Mesenchymal stem cell (in vitro differentiated cells and primary cell): ENCODE results near the gene WDR41.

ENCODE experiments used
- DNase-seq: peaks from one replicate; pipeline ENCODE4 v3.0.0-alpha.2; 2013
- H2AFZ ChIP-seq: one replicate; pipeline ENCODE4 v1.6.1; 2013; ENCODE audit warnings: low read depth, mild to moderate bottlenecking, control low read depth, inconsistent platforms, low read length, moderate library complexity
- H2AK5ac ChIP-seq: 2 replicates; pipeline ENCODE4 v1.6.1; 2013; ENCODE audit warnings: low read length, moderate library complexity, mild to moderate bottlenecking, inconsistent platforms; ENCODE audit not compliant: severe bottlenecking
- H2BK120ac ChIP-seq: one replicate; pipeline ENCODE4 v1.6.1; 2013; ENCODE audit warnings: low read depth, mild to moderate bottlenecking, inconsistent platforms, low read length, moderate library complexity
- H2BK12ac ChIP-seq, 2 experiments: one replicate each; pipeline ENCODE4 v1.6.1; 2013; ENCODE audit warnings: inconsistent platforms in 2 of 2, low read length in 2 of 2, mild to moderate bottlenecking in 2 of 2, moderate library complexity in 2 of 2, control low read depth in 1 of 2
- H2BK15ac ChIP-seq: one replicate; pipeline ENCODE4 v1.6.1; 2013; ENCODE audit warnings: mild to moderate bottlenecking, low read depth, inconsistent platforms; ENCODE audit not compliant: poor library complexity, severe bottlenecking
- H2BK5ac ChIP-seq: 2 replicates; pipeline ENCODE4 v1.6.1; 2013; ENCODE audit warnings: low read depth, mild to moderate bottlenecking, low read length, control low read depth, inconsistent platforms; ENCODE audit not compliant: poor library complexity, severe bottlenecking
- H3K14ac ChIP-seq, 2 experiments: one replicate each; pipeline ENCODE4 v1.6.1; 2013; ENCODE audit warnings: inconsistent platforms in 2 of 2, low read length in 2 of 2, control low read depth in 1 of 2, mild to moderate bottlenecking in 1 of 2, moderate library complexity in 1 of 2
- H3K18ac ChIP-seq, 2 experiments: one replicate each; pipeline ENCODE4 v1.6.1; 2013; ENCODE audit warnings: inconsistent platforms in 2 of 2, low read length in 2 of 2, control low read depth in 1 of 2, low read depth in 1 of 2, mild to moderate bottlenecking in 1 of 2
- H3K23ac ChIP-seq, 2 experiments: one replicate each; pipeline ENCODE4 v1.6.1; 2013; ENCODE audit warnings: inconsistent platforms in 2 of 2, low read length in 2 of 2, mild to moderate bottlenecking in 2 of 2, moderate library complexity in 2 of 2, control low read depth in 1 of 2
- H3K27ac ChIP-seq: 2 replicates; pipeline ENCODE4 v1.5.1; 2013; ENCODE audit warnings: mild to moderate bottlenecking, moderate library complexity, low read length, control low read depth, inconsistent platforms; ENCODE audit not compliant: poor library complexity, severe bottlenecking
- H3K27me3 ChIP-seq, 2 experiments: 2 replicates each; pipeline versions ENCODE4 v1.6.1 to v1.7.0; 2013; ENCODE audit warnings: low read length in 2 of 2, mild to moderate bottlenecking in 2 of 2, moderate library complexity in 2 of 2, control low read depth in 1 of 2, inconsistent platforms in 1 of 2; ENCODE audit not compliant: control insufficient read depth in 1 of 2, insufficient read depth in 1 of 2
- H3K36me3 ChIP-seq, 2 experiments: 2 replicates each; pipeline versions ENCODE4 v1.6.1 to v1.7.0; 2013; ENCODE audit warnings: low read length in 2 of 2, control low read depth in 1 of 2, inconsistent platforms in 1 of 2, low read depth in 1 of 2, mild to moderate bottlenecking in 1 of 2; ENCODE audit not compliant: insufficient read depth in 2 of 2, control insufficient read depth in 1 of 2
- H3K4ac ChIP-seq, 2 experiments: one replicate each; pipeline ENCODE4 v1.6.1; 2013; ENCODE audit warnings: inconsistent platforms in 2 of 2, low read length in 2 of 2, mild to moderate bottlenecking in 2 of 2, moderate library complexity in 2 of 2, control low read depth in 1 of 2, low read depth in 1 of 2
- H3K4me1 ChIP-seq: 2 replicates; pipeline ENCODE4 v1.6.1; 2013; ENCODE audit warnings: low read depth, low read length, control low read depth; ENCODE audit not compliant: control insufficient read depth, insufficient read depth
- H3K4me2 ChIP-seq: 2 replicates; pipeline ENCODE4 v1.6.1; 2013; ENCODE audit warnings: low read length, mild to moderate bottlenecking, inconsistent platforms; ENCODE audit not compliant: poor library complexity, severe bottlenecking
- H3K4me3 ChIP-seq, 2 experiments: 2 replicates each; pipeline versions ENCODE4 v1.5.1 to v1.7.0; 2013; ENCODE audit warnings: low read length in 2 of 2, mild to moderate bottlenecking in 2 of 2, control low read depth in 1 of 2, low read depth in 1 of 2; ENCODE audit not compliant: insufficient read depth in 1 of 2
- H3K79me1 ChIP-seq: replicated peaks from 2 replicates; pipeline ENCODE4 v1.6.1; 2013; ENCODE audit warnings: mild to moderate bottlenecking, control low read depth, low read length, inconsistent platforms; ENCODE audit not compliant: poor library complexity, severe bottlenecking
- H3K9ac ChIP-seq: 2 replicates; pipeline ENCODE4 v1.7.0; 2013; ENCODE audit warnings: mild to moderate bottlenecking, low read length, moderate library complexity
- H3K9me3 ChIP-seq: 2 replicates; pipeline ENCODE4 v1.7.0; 2013; ENCODE audit warnings: mild to moderate bottlenecking, low read length; ENCODE audit not compliant: control insufficient read depth
- H4K8ac ChIP-seq: one replicate; pipeline ENCODE4 v1.6.1; 2013; ENCODE audit warnings: inconsistent platforms, mild to moderate bottlenecking, low read length, moderate library complexity
- H4K91ac ChIP-seq: one replicate; pipeline ENCODE4 v1.6.1; 2013; ENCODE audit warnings: mild to moderate bottlenecking, low read length, inconsistent platforms
- WGBS: methylation state at CpG from one replicate; pipeline ENCODE4 v1.1.7; 2013; ENCODE audit warnings: mixed read lengths; 5-methylcytosine and 5-hydroxymethylcytosine counted together

The WDR41 gene

DNA sequence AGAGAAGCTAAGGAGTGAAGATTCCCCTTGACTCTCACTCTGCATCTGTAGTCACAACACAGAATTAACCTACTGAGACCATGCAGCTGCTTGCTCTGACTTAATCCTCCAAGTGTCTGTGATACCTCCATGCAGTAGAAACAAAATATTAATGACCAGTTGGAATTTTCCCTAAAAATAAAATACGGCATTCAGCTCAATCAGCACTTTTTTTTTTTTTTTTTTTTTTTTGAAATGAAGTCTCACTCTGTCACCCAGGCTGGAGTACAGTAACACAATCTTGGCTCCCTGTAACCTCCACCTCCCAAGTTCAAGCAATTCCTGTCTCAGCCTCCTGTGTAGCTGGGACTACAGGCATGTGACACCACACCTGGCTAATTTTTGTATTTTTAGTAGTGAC lies 48.4 kb downstream of the WDR41 start:
- DNase-seq, result no peak
- Histone ChIP-seq H3K36me3 (peaks cover 8 to 60% of the 10 kb centered on the region in 2 experiments), H3K4me1 (peaks cover 3% of the 10 kb centered on the region), H4K91ac (no peak overlapping the region), H3K4me2 (no peak overlapping the region), H2BK15ac (no peak overlapping the region), H4K8ac (no peak overlapping the region), H3K23ac (no peak overlapping the region), H3K27me3 (no peaks in the 10 kb centered on the region), H3K79me1 (peaks cover 19% of the 10 kb centered on the region), H3K18ac (no peak overlapping the region), H3K9me3 (no peaks in the 10 kb centered on the region), H3K14ac (no peak overlapping the region), H2BK120ac (no peak overlapping the region), H3K9ac (no peak overlapping the region), H3K4me3 (no peak overlapping the region), H3K27ac (no peak overlapping the region), H2AFZ (no peak overlapping the region), H2BK5ac (no peak overlapping the region), H2BK12ac (no peak overlapping the region), H2AK5ac (no peak overlapping the region), H3K4ac (no peak overlapping the region)
- 100% methylated on average over 1 of the region's 1 CpG for WGBS

DNA sequence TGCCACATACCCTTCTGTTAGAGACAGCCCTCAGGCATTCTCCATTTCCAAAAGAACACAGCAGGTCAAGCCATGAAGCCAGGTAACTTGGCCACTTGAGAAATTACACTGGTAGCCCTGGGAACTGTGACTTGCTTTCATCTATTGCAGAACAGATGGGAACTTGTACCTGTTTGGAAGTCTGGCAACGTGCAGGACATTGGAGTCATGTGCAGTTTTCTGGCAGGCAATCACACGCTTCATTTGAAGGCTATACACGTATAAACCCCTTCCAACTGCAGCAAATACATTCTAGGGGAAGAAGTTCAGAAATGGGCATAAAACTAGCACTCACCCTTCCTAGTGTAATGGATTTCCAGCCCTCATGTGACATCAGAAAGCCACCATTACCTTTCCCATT lies 54.0 kb downstream of the WDR41 start:
- no peak overlapping the region for H2BK120ac ChIP-seq
- no peak overlapping the region for H2AFZ ChIP-seq
- no peaks in the 10 kb centered on the region for H3K27me3 ChIP-seq
- no peak overlapping the region for H2BK5ac ChIP-seq
- no peak overlapping the region for H3K4me3 ChIP-seq
- no peaks in the 10 kb centered on the region for H3K9me3 ChIP-seq
- no peak overlapping the region for H3K18ac ChIP-seq
- peaks cover 21% of the 10 kb centered on the region for H3K79me1 ChIP-seq
- no peak overlapping the region for H3K9ac ChIP-seq
- H3K14ac ChIP-seq, result no peak overlapping the region
- H4K91ac ChIP-seq, result no peak overlapping the region
- H4K8ac ChIP-seq, result no peak overlapping the region
- H3K4ac ChIP-seq, result no peak overlapping the region
- no peak overlapping the region for H3K23ac ChIP-seq
- H3K36me3 ChIP-seq, result peaks cover 4 to 73% of the 10 kb centered on the region in 2 experiments
- no peak overlapping the region for H3K27ac ChIP-seq
- no peak overlapping the region for H2BK12ac ChIP-seq
- H3K4me2 ChIP-seq, result no peak overlapping the region
- no peak overlapping the region for H2BK15ac ChIP-seq
- 87% methylated on average over 3 of the region's 3 CpGs for WGBS
- H2AK5ac ChIP-seq, result no peak overlapping the region
- H3K4me1 ChIP-seq, result no peaks in the 10 kb centered on the region
- no peak for DNase-seq

- no peak overlapping the region for H3K9ac ChIP-seq
- no peak overlapping the region for H2BK5ac ChIP-seq
- no peak overlapping the region for H3K23ac ChIP-seq
- H2BK120ac ChIP-seq, result no peak overlapping the region
- no peak overlapping the region for H3K4me2 ChIP-seq
- H4K8ac ChIP-seq, result no peak overlapping the region
- peaks cover 21% of the 10 kb centered on the region for H3K79me1 ChIP-seq
- no peaks in the 10 kb centered on the region for H3K27me3 ChIP-seq
- H3K36me3 ChIP-seq, result peaks cover 4 to 81% of the 10 kb centered on the region in 2 experiments
- 98% methylated on average over 5 of the region's 5 CpGs for WGBS
- no peaks in the 10 kb centered on the region for H3K9me3 ChIP-seq
- no peaks in the 10 kb centered on the region for H3K4me1 ChIP-seq
- no peak for DNase-seq
- H3K18ac ChIP-seq, result no peak overlapping the region
- H3K4ac ChIP-seq, result no peak overlapping the region
- H4K91ac ChIP-seq, result no peak overlapping the region
- H2AK5ac ChIP-seq, result no peak overlapping the region
- H3K4me3 ChIP-seq, result no peak overlapping the region
- H2BK12ac ChIP-seq, result no peak overlapping the region
- no peak overlapping the region for H2BK15ac ChIP-seq
- no peak overlapping the region for H3K14ac ChIP-seq
- H2AFZ ChIP-seq, result no peak overlapping the region
- no peak overlapping the region for H3K27ac ChIP-seq
Observed at GRCh38 chr5:77437194-77437593, 54.9 kb downstream of the WDR41 start.

DNA sequence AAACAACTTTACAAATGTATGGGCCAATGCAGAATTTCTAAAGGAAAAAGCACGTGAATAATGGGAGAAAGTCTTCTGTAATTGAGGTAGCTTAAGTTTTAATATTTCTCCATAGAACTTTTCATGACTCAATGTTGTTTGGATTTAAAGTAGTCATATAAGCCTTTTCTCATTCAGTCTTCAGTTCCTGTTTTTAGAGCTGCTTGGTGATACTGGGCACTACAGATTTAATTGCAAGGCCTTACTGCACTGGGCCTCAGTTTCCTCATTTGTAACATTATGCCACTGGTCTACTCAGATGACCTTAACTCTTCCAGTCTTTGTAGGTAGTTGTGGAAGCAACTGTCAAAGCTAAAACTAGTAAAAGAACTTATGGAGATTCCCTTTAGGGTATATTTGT lies 60.4 kb downstream of the WDR41 start:
- Histone ChIP-seq H3K27me3 (no peaks in the 10 kb centered on the region), H3K27ac (no peak overlapping the region), H3K9me3 (no peaks in the 10 kb centered on the region), H2BK15ac (no peak overlapping the region), H4K91ac (no peak overlapping the region), H4K8ac (no peak overlapping the region), H3K4ac (no peak overlapping the region), H3K18ac (no peak overlapping the region), H3K4me1 (no peaks in the 10 kb centered on the region), H3K4me3 (no peak overlapping the region), H2BK120ac (no peak overlapping the region), H3K79me1 (peaks cover 2% of the 10 kb centered on the region), H2BK5ac (no peak overlapping the region), H3K4me2 (no peak overlapping the region), H3K14ac (no peak overlapping the region), H2AK5ac (no peak overlapping the region), H3K36me3 (peaks cover 4 to 68% of the 10 kb centered on the region in 2 experiments), H2AFZ (no peak overlapping the region), H2BK12ac (no peak overlapping the region), H3K23ac (no peak overlapping the region), H3K9ac (no peak overlapping the region)
- 83% methylated on average over 1 of the region's 1 CpG for WGBS
- DNase-seq, result no peak
